PFSK-1 (cell line): Measurements from ENCODE around the gene URI1.

Source experiments
- FOXP2 ChIP-seq: optimal IDR thresholded peaks from 2 replicates; pipeline ENCODE3; 2011; ENCODE audit warnings: borderline replicate concordance, control low read depth, inconsistent platforms; ENCODE audit not compliant: insufficient read depth; ENCODE audit errors: extremely low read length, extremely low read depth
- POLR2AphosphoS5 ChIP-seq: IDR thresholded peaks from 2 replicates; pipeline ENCODE4 v1.6.1; 2012; ENCODE audit warnings: low read depth, mild to moderate bottlenecking, control low read depth, low read length, moderate library complexity
- REST ChIP-seq, 2 experiments: IDR thresholded peaks; 2 replicates each; pipeline versions ENCODE4 v1.6.1 to v1.8.0; 2011 to 2012; ENCODE audit warnings: low read depth in 2 of 2, low read length in 2 of 2, control low read depth in 1 of 2, inconsistent platforms in 1 of 2, mild to moderate bottlenecking in 1 of 2, moderate library complexity in 1 of 2; ENCODE audit not compliant: insufficient read depth in 1 of 2
- SIN3A ChIP-seq: IDR thresholded peaks from 2 replicates; pipeline ENCODE4 v1.6.1; 2012; ENCODE audit warnings: mild to moderate bottlenecking, low read length, moderate library complexity, borderline replicate concordance; ENCODE audit not compliant: insufficient read depth
- TAF1 ChIP-seq: IDR thresholded peaks from 2 replicates; pipeline ENCODE4 v1.6.1; 2012; ENCODE audit warnings: low read length, control low read depth, borderline replicate concordance; ENCODE audit not compliant: insufficient read depth

The URI1 gene

DNA sequence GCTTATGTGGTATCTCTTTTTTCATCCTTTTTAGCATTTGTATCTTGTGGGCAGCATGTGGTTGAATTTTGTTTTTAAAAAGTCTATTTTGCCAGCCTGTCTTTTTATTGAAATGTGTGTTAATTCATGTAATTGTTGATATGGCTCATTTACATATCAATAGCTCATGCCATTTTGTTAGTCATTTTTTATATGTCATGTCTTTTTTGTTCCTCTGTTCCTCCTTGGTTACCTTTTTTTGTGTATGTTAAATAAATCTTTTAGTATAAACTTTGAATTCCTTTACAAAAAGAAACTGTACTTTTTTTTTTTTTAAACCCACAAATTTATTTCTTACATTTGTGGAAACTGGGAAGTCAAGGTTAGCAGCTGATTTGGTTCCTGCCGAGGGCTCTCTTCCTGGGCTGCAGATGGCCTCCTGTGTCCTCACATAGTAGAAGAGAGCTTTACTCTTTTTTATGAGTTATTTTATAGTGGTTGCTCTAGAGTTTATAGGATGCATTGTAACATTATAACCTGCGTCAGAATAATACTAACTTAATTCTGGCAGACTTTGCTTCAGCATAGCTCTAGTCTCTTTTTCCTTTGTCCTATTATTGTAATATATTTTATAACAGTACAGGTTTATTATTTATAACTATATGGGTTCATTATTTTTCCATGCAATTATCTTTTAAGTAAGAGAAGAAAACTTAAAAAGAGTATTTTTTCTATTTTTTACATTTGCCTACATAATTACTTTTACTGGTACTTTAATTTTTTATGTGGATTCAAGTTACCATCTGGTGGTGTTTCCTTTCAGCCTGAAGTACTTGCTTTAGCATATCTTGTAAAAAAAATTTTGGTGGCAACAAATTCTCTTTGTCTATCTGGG lies 86.3 kb downstream of the URI1 start:
- TF ChIP-seq REST (IDR thresholded peaks at IDR 0.05; ENCODE audit: insufficient read depth in 1 of 2, low read depth in 2 of 2, low read length in 2 of 2) (no peak), SIN3A (no peak), TAF1 (no peak), POLR2AphosphoS5 (no peak), FOXP2 (no peak)

DNA sequence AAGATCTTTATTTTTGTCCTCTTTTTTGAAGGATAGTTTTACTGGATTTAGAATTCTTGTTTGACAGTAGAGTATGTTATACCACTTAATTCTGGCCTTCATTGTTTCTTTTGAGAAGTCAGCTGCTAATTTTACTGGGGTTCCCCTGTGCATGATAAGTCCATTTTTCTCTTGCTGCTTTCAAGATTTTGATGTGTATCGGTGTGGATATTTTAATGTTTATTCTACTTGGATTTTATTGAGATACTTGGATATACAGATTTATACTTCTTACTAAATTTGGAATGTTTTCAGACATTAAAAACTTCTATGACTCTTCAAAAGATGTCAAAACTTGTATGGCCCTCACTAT lies 86.9 kb downstream of the URI1 start:
- TF ChIP-seq FOXP2 (no peak), TAF1 (no peak), REST (IDR thresholded peaks at IDR 0.05; ENCODE audit: insufficient read depth in 1 of 2, low read depth in 2 of 2, low read length in 2 of 2) (no peak), POLR2AphosphoS5 (no peak), SIN3A (no peak)

- TF ChIP-seq REST (IDR thresholded peaks at IDR 0.05; ENCODE audit: insufficient read depth in 1 of 2, low read depth in 2 of 2, low read length in 2 of 2), result no peak
- no peak for TF ChIP-seq FOXP2
- TF ChIP-seq TAF1, result no peak
- no peak for TF ChIP-seq SIN3A
- TF ChIP-seq POLR2AphosphoS5, result no peak
Measured at GRCh38 chr19:30029721-30030510, 87.9 kb downstream of the URI1 start.

DNA sequence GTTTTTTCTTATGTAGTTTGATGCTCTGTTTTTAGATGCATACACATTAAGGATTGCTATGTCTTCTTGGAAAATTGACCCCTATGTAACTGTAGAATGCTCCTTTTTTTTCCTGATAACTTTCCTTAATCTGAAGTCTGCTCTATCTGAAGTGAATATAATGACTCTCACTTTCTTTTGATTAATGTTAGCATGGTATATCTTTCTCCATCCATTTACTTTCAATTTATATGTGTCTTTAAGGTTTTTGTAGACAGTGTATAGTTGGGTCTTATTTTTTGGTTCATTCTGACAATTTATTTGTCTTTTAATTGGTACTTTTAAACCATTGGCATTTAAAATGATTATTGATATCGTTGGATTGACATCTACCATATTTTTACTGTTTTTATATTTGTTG lies 92.3 kb downstream of the URI1 start:
- TF ChIP-seq FOXP2 (no peak), SIN3A (no peak), TAF1 (no peak), POLR2AphosphoS5 (no peak), REST (IDR thresholded peaks at IDR 0.05; ENCODE audit: insufficient read depth in 1 of 2, low read depth in 2 of 2, low read length in 2 of 2) (no peak)
